GM21381 (cell line): Measurements from ENCODE around the gene SLC29A2.
"Not testable (repeated sequence)": the region's sequence is repeated elsewhere in the genome, so short reads cannot be mapped to it uniquely, and the experiment has no call there.

ENCODE experiments used
- ATAC-seq: cut with Tn5 transposase; IDR thresholded peaks from one replicate; pipeline ENCODE4 v1.9.1; 2021; ENCODE audit warnings: mild to moderate bottlenecking, moderate library complexity; ENCODE audit not compliant: unreplicated experiment

The SLC29A2 gene

GRCh38 chr11:66350560-66351235 lies 20.9 kb downstream of the SLC29A2 start:
- ATAC-seq: not testable (repeated sequence)

GRCh38 chr11:66349084-66349386 lies 22.5 kb downstream of the SLC29A2 start:
- no peak for ATAC-seq

- peak; percentile 39 for ATAC-seq
Observed at GRCh38 chr11:66347425-66348276, 23.9 kb downstream of the SLC29A2 start, which contains the start of gene B4GAT1. TSS of gene B4GAT1 (minus strand) at chr11:66347629. CDS start at chr11:66347545, 84 bp downstream.

GRCh38 chr11:66346476-66347424 lies 24.8 kb downstream of the SLC29A2 start:
- peak; percentile 4 for ATAC-seq

GRCh38 chr11:66345316-66345649 lies 26.3 kb downstream of the SLC29A2 start:
- peak; percentile 7 for ATAC-seq

- peak; percentile 68 for ATAC-seq
Observed at GRCh38 chr11:66344550-66345315, 26.8 kb downstream of the SLC29A2 start, which contains the start of gene BRMS1. TSS of gene BRMS1 (minus strand) at chr11:66345104. CDS start at chr11:66342234, 2,870 bp downstream.

- no peak for ATAC-seq
Observed at GRCh38 chr11:66343176-66343575, 28.4 kb downstream of the SLC29A2 start.

- ATAC-seq: no peak
Observed at GRCh38 chr11:66341502-66342126, 29.9 kb downstream of the SLC29A2 start.

- ATAC-seq: no peak
Observed at GRCh38 chr11:66340596-66341501, 30.7 kb downstream of the SLC29A2 start.

GRCh38 chr11:66339686-66340483 lies 31.7 kb downstream of the SLC29A2 start:
- ATAC-seq: no peak

GRCh38 chr11:66339162-66339675 lies 32.3 kb downstream of the SLC29A2 start:
- no peak for ATAC-seq

GRCh38 chr11:66338276-66339161 lies 33.0 kb downstream of the SLC29A2 start:
- no peak for ATAC-seq

- ATAC-seq: no peak
Observed at GRCh38 chr11:66337103-66337899, 34.3 kb downstream of the SLC29A2 start.

- peak; percentile 63 for ATAC-seq
Observed at GRCh38 chr11:66336234-66337102, 35.1 kb downstream of the SLC29A2 start, which contains the start of gene RIN1. TSS of gene RIN1 (minus strand) at chr11:66336434. CDS start at chr11:66336402, 32 bp downstream.
